Measurements from ENCODE around the gene SGCE.

GRCh38 chr7:94547126-94547525 lies 108.8 kb downstream of the SGCE start:
- TF ChIP-seq POLR2A (IDR thresholded peaks at IDR 0.05) = no peak
- no peak for TF ChIP-seq CTCF (IDR thresholded peaks at IDR 0.05)
